Activated naive CD4-positive, alpha-beta T cell treated with anti-CD3 and anti-CD28 coated beads for 36 hours (primary cell): ENCODE results near the gene ITGA6. TPM values are rescaled to one million over a fixed set of nuclear protein-coding genes. Genes with fewer than 3 reads are reported as not detected.

ENCODE experiments used
- CTCF ChIA-PET: fragments of 350-600 bp; sonication (Branson Sonifier 250); formaldehyde crosslinking; loops from one replicate; lab custom pipeline; 2021; ENCODE audit warnings: antibody characterized with exemption; lab: Charles Lee
- DNase-seq: peaks from one replicate; pipeline ENCODE4 v3.0.0-alpha.2; 2020
- H3K27ac Mint-ChIP-seq: one replicate; pipeline ENCODE4 v1.8.0; 2021; ENCODE audit warnings: mild to moderate bottlenecking, mixed read lengths
- H3K27me3 Mint-ChIP-seq: one replicate; pipeline ENCODE4 v1.8.0; 2021; ENCODE audit warnings: low read depth, mixed read lengths
- H3K36me3 Mint-ChIP-seq: one replicate; pipeline ENCODE4 v1.8.0; 2021; ENCODE audit warnings: low read depth, mixed read lengths
- H3K4me1 Mint-ChIP-seq: one replicate; pipeline ENCODE4 v1.8.0; 2021; ENCODE audit warnings: low read depth, mixed read lengths
- H3K4me3 Mint-ChIP-seq: one replicate; pipeline ENCODE4 v1.8.0; 2021; ENCODE audit warnings: mild to moderate bottlenecking, moderate library complexity, mixed read lengths
- H3K9me3 Mint-ChIP-seq: one replicate; pipeline ENCODE4 v1.8.0; 2021; ENCODE audit warnings: mixed read lengths
- intact Hi-C: fragments of 100-400 bp; cut with micrococcal nuclease; formaldehyde crosslinking; loops from one replicate; pipeline ENCODE4 v1.15.1; 2023
- total RNA-seq, 2 experiments: library from RNA; stranded (reverse); gene quantifications; one replicate each; pipeline ENCODE4 v1.2.3, GENCODE V29; 2021

ITGA6 gene
- 10 to 100 TPM; 16.5 to 16.8 TPM for total RNA-seq

GRCh38 chr2:172427256-172427989 is at the start of gene ITGA6:
TSS of gene ITGA6 (plus strand) at chr2:172427586.
- CTCF ChIA-PET = interaction anchor here (0.6 to 13.6 kb wide), 8 partner anchors 9 to 650 kb away, joined by 3 to 353 read pairs (median 4); no protein-coding TSS in a partner anchor
- DNase-seq = peak; percentile 79
- Mint-ChIP-seq H3K4me3 (peak within 1 kb of the TSS; percentile 81), H3K9me3 (no peaks in the 10 kb centered on the region), H3K36me3 (no peaks in the 10 kb centered on the region), H3K4me1 (peaks cover 76% of the 10 kb centered on the region), H3K27me3 (no peaks in the 10 kb centered on the region), H3K27ac (peak within 1 kb of the TSS; percentile 83)
- intact Hi-C loops = loop anchor here (2.0 kb wide), 1 partner anchor 175 kb away; no protein-coding TSS in a partner anchor

GRCh38 chr2:172380436-172381274 is 46.7 kb upstream of the ITGA6 start:
- Mint-ChIP-seq H3K27ac (no peak overlapping the region), H3K36me3 (no peaks in the 10 kb centered on the region), H3K4me1 (no peaks in the 10 kb centered on the region), H3K4me3 (no peak overlapping the region), H3K27me3 (no peaks in the 10 kb centered on the region), H3K9me3 (peaks cover 4% of the 10 kb centered on the region)
- DNase-seq = no peak
- intact Hi-C loops = no loop called here
- CTCF ChIA-PET = interaction anchor here (0.7 to 1.6 kb wide), 2 partner anchors 16 to 81 kb away, joined by 3 to 4 read pairs; no protein-coding TSS in a partner anchor

DNA sequence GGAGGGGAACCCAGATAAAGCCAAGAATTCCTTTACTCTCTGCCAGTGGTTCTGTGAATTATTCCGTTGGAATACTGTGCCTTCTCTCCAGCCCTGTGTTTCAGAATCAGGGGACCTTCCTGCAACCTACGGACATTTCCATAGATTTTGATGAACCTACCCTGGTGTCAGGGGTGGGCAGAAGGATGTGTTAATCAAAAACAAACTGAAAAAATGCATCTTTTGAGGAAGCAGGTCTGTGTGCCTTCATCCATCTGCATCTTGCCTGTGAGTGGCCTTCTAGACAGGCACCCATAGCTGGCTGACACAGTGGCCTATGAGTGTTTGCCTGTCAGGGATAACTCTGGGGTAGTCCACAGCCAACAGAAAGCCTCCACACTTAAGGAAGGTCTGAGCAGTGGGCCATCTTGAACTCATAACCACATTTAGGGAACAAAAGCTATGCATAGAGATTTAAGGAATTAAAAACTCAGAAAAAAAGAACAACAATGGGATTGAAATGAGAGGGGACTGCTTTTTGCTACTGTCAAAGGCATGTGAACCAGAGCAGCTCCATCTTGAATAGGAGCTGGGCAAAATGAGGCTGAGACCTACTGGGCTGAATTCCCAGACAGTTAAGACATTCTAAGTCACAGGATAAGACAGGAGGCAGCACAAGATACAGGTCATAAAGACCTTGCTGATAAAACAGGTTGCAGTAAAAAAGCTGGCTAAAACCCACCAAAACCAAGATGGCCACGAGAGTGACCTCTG is 45.9 kb upstream of the ITGA6 start:
- Mint-ChIP-seq H3K36me3 (no peaks in the 10 kb centered on the region), H3K4me1 (no peaks in the 10 kb centered on the region), H3K27ac (no peak overlapping the region), H3K27me3 (no peaks in the 10 kb centered on the region), H3K9me3 (peaks cover 4% of the 10 kb centered on the region), H3K4me3 (no peak overlapping the region)
- CTCF ChIA-PET = interaction anchor here (1.6 kb wide), 1 partner anchor 80 kb away, joined by 4 read pairs; no protein-coding TSS in a partner anchor
- intact Hi-C loops = no loop called here
- DNase-seq = no peak

DNA sequence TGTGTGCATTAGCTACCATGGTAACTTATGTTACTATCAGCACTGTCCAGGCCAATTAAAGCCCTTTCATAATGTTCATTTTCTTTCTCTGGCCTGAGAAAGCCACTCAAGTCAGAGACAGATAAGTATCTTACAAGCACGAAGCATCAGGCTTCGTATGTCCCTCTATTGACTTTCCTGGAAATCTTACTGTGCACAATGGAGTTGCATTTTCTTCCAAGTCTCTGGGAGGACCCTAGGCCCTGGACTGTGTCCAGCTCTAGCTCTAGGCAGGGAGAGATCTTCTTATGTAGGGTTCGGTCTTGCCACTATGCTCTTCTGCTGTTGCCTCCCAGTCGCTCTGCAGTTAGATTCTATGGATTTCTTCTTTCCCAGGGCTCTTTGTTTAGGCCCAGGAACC is 40.0 kb upstream of the ITGA6 start:
- DNase-seq = no peak
- CTCF ChIA-PET = interaction anchor here (1.0 kb wide), 1 partner anchor 74 kb away, joined by 3 read pairs; no protein-coding TSS in a partner anchor
- Mint-ChIP-seq H3K27ac (no peak overlapping the region), H3K4me1 (no peaks in the 10 kb centered on the region), H3K27me3 (no peaks in the 10 kb centered on the region), H3K36me3 (no peaks in the 10 kb centered on the region), H3K9me3 (no peaks in the 10 kb centered on the region), H3K4me3 (no peak overlapping the region)
- intact Hi-C loops = no loop called here

DNA sequence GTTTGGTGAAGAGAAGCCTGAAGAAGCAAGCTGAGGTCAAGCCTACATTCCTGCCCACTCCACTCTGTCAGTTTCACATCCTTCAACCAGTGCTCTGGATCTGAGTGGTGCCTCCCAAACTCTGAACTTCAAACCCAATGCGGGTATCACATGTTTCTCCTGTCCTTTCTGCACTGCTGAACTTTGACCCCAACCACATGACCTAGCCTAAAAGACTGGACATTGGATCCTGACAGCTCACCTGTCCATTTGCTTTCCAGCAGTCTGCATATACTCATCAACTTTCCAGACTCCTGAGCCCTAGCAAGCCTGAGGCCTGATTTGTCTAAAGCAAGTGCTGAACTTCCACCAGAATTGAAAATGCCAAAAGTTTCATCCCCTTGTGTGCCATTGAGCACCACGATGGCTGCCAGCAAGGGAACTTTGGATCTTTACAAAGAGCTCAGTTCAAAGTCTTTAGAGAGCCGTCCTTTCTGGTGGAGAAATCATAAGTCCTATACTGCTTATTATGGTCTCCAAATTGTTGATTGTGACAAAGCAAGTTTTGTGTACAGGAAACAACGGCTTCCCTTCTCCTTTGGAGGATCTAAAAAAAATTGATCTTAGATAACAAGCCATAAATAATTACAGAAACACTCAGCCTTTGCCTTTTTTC is 37.6 kb upstream of the ITGA6 start:
- Mint-ChIP-seq H3K36me3 (no peaks in the 10 kb centered on the region), H3K4me3 (no peak overlapping the region), H3K27me3 (no peaks in the 10 kb centered on the region), H3K27ac (no peak overlapping the region), H3K4me1 (no peaks in the 10 kb centered on the region), H3K9me3 (no peaks in the 10 kb centered on the region)
- CTCF ChIA-PET = interaction anchor here (1.1 kb wide), 1 partner anchor 72 kb away, joined by 5 read pairs; no protein-coding TSS in a partner anchor
- intact Hi-C loops = no loop called here
- DNase-seq = no peak

DNA sequence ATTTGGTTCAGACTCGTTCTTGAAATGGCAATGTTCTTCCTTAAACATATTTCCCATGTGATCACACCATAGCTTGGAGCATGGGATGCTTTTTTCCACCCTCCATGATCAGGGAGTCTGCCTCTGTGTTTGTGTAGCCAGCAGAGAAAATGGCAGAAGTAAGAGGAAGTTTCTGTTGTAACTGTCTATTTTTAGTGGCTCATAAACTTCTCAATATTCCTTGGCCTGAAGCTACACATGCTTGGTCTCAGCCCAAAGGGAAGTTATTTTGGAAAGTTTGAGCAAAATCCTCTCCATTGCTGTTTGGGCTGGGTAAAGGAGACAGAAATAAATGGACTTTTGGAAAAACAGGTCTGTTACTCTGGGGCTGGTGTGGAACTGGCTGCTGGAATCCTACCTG is 33.4 kb upstream of the ITGA6 start:
- no peaks in the 10 kb centered on the region for H3K9me3 Mint-ChIP-seq
- no peaks in the 10 kb centered on the region for H3K36me3 Mint-ChIP-seq
- CTCF ChIA-PET = no interaction called here
- no peak for DNase-seq
- intact Hi-C loops = no loop called here
- peaks cover 4% of the 10 kb centered on the region for H3K4me1 Mint-ChIP-seq
- no peak overlapping the region for H3K27ac Mint-ChIP-seq
- no peak overlapping the region for H3K4me3 Mint-ChIP-seq
- H3K27me3 Mint-ChIP-seq = no peaks in the 10 kb centered on the region

DNA sequence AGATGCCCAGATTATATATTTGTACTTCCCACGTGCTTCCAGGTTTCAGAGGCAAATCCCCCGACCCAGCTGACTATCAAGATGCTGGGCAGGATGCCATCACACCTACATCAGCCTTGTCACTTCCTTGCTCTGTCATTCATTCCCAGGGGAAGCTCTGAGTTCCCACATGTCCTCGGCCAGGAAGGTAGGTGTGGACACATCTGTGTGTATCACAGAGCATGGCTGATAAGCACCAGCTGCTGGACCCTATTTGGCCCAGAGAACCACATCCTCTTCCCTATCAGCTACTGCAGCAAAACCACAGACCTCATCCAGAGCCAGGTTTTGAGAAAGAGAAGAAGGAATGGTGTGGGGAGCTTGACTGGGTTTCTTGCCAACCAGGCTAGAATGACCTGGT is 31.9 kb upstream of the ITGA6 start:
- Mint-ChIP-seq H3K4me1 (peaks cover 4% of the 10 kb centered on the region), H3K9me3 (no peaks in the 10 kb centered on the region), H3K4me3 (no peak overlapping the region), H3K27ac (no peak overlapping the region), H3K27me3 (no peaks in the 10 kb centered on the region), H3K36me3 (no peaks in the 10 kb centered on the region)
- intact Hi-C loops = no loop called here
- DNase-seq = no peak
- CTCF ChIA-PET = interaction anchor here (0.8 to 1.5 kb wide), 3 partner anchors 13 to 268 kb away, joined by 3 to 7 read pairs (median 3); no protein-coding TSS in a partner anchor

- H3K27ac Mint-ChIP-seq = no peak overlapping the region
- CTCF ChIA-PET = interaction anchor here (0.5 to 2.7 kb wide), 2 partner anchors 64 to 391 kb away, joined by 3 to 8 read pairs; no protein-coding TSS in a partner anchor
- intact Hi-C loops = no loop called here
Measured at GRCh38 chr2:172397148-172397834, 30.1 kb upstream of the ITGA6 start.

GRCh38 chr2:172398440-172398839 is 28.9 kb upstream of the ITGA6 start:
- CTCF ChIA-PET = interaction anchor here (2.7 kb wide), 1 partner anchor 63 kb away, joined by 8 read pairs; no protein-coding TSS in a partner anchor
- Mint-ChIP-seq H3K4me1 (peaks cover 4% of the 10 kb centered on the region), H3K4me3 (no peak overlapping the region), H3K27me3 (no peaks in the 10 kb centered on the region), H3K27ac (no peak overlapping the region), H3K36me3 (no peaks in the 10 kb centered on the region), H3K9me3 (no peaks in the 10 kb centered on the region)
- no peak for DNase-seq
- intact Hi-C loops = no loop called here

More at GRCh38 chr2:172397148-172397834, 30.1 kb upstream of the ITGA6 start:
- Mint-ChIP-seq H3K4me1 (peaks cover 4% of the 10 kb centered on the region), H3K36me3 (no peaks in the 10 kb centered on the region), H3K9me3 (no peaks in the 10 kb centered on the region), H3K27me3 (no peaks in the 10 kb centered on the region), H3K4me3 (no peak overlapping the region)
- DNase-seq = no peak

DNA sequence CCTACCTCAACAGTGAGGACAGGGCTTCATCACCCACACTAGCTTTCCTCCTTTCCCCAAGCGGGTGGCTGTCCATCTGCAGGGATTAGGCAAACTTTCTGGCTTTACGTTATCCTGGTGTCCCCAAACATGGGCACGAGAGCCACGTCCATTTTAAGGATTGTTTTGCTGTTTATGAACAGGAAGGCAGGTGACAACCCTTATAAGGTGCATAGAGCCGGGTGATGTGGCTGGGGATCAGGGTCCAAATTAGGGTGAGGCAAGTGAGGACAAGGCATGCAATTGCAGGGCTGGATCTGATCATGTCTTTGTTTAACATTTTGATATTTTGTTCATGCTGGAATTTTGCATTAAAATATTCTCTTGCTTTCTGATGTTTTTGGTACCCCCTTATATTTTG is 27.6 kb upstream of the ITGA6 start:
- no peak overlapping the region for H3K27ac Mint-ChIP-seq
- intact Hi-C loops = no loop called here
- no peaks in the 10 kb centered on the region for H3K9me3 Mint-ChIP-seq
- CTCF ChIA-PET = no interaction called here
- H3K4me1 Mint-ChIP-seq = peaks cover 4% of the 10 kb centered on the region
- no peaks in the 10 kb centered on the region for H3K27me3 Mint-ChIP-seq
- H3K36me3 Mint-ChIP-seq = no peaks in the 10 kb centered on the region
- no peak overlapping the region for H3K4me3 Mint-ChIP-seq
- DNase-seq = no peak

DNA sequence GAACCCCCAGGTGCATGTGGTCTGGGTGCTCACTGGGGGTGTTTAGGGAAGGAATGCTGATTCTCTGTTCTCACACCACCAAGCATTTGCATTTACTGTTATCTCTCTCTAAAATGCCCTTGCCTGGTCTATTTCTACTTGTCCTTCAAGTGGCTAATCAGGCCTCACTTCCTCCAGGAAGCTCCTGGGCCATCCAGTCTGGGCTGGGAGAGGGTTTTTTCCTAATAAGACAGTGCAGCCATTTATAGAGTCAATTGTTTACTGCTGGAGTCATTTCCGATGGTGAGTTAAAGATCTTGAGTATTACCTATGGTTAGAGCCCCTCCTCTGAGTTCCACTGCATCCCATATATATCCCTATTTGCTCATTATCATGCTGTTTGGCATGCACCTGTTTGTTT is 25.2 kb upstream of the ITGA6 start:
- Mint-ChIP-seq H3K36me3 (no peaks in the 10 kb centered on the region), H3K27me3 (no peaks in the 10 kb centered on the region), H3K4me3 (no peak overlapping the region), H3K9me3 (no peaks in the 10 kb centered on the region), H3K4me1 (no peaks in the 10 kb centered on the region), H3K27ac (no peak overlapping the region)
- intact Hi-C loops = no loop called here
- CTCF ChIA-PET = no interaction called here
- no peak for DNase-seq
